Left lobe of liver (tissue), 2 donors: ENCODE results near the gene ITGB3. TPM values are rescaled to one million over a fixed set of nuclear protein-coding genes. Genes with fewer than 3 reads are reported as not detected.

Experiments
- ATAC-seq: fragments of 200-7000 bp; cut with Tn5 transposase; one replicate; pipeline ENCODE4 v1.9.1; 2020; ENCODE audit warnings: mild to moderate bottlenecking, moderate library complexity
- DNase-seq: peaks from one replicate; pipeline ENCODE4 v3.0.0-alpha.2; 2020; ENCODE audit warnings: low spot score
- total RNA-seq: library from RNA; stranded (reverse); gene quantifications from one replicate; pipeline ENCODE4 v1.2.1, GENCODE V29; 2021
- donor health status: DM: no; HTN: no; CAD: no; lungs with moderate emphysema.
- donor health status: DM: no; HTN: yes; CAD: no.

The ITGB3 gene
- total RNA-seq, 1 donor from 2014 or later: 5.0 TPM

- DNase-seq (no peak), ATAC-seq (no peak)
Measured at GRCh38 chr17:47274319-47275069, 20.9 kb downstream of the ITGB3 start.

- DNase-seq (peak; percentile 87), ATAC-seq (peak; percentile 90)
Measured at GRCh38 chr17:47275245-47275984, 21.8 kb downstream of the ITGB3 start.

- DNase-seq: no peak
- no peak for ATAC-seq
Measured at GRCh38 chr17:47276444-47276843, 22.8 kb downstream of the ITGB3 start.

- ATAC-seq (peak; percentile 74), DNase-seq (no peak)
Measured at GRCh38 chr17:47276868-47277267, 23.2 kb downstream of the ITGB3 start.

GRCh38 chr17:47277921-47278320 lies 24.3 kb downstream of the ITGB3 start:
- ATAC-seq: no peak
- no peak for DNase-seq

GRCh38 chr17:47278561-47278960 lies 24.9 kb downstream of the ITGB3 start:
- no peak for ATAC-seq
- DNase-seq: no peak

- DNase-seq: no peak
- peak; percentile 19 for ATAC-seq
Measured at GRCh38 chr17:47279062-47279801, 25.6 kb downstream of the ITGB3 start.

GRCh38 chr17:47280072-47280811 lies 26.6 kb downstream of the ITGB3 start:
- DNase-seq: no peak
- ATAC-seq: no peak

- ATAC-seq (no peak), DNase-seq (no peak)
Measured at GRCh38 chr17:47281216-47281615, 27.6 kb downstream of the ITGB3 start.

GRCh38 chr17:47285003-47285402 lies 31.4 kb downstream of the ITGB3 start:
- DNase-seq: no peak
- ATAC-seq: peak; percentile 75

GRCh38 chr17:47286198-47286914 lies 32.7 kb downstream of the ITGB3 start:
- ATAC-seq: no peak
- DNase-seq: no peak

- no peak for ATAC-seq
- DNase-seq: no peak
Measured at GRCh38 chr17:47287068-47287467, 33.4 kb downstream of the ITGB3 start.

- ATAC-seq (no peak), DNase-seq (no peak)
Measured at GRCh38 chr17:47287639-47288038, 34.0 kb downstream of the ITGB3 start.

- DNase-seq (no peak), ATAC-seq (no peak)
Measured at GRCh38 chr17:47288531-47289116, 35.0 kb downstream of the ITGB3 start.

- ATAC-seq (no peak), DNase-seq (no peak)
Measured at GRCh38 chr17:47289302-47289701, 35.7 kb downstream of the ITGB3 start.

GRCh38 chr17:47290870-47291241 lies 37.2 kb downstream of the ITGB3 start:
- no peak for ATAC-seq
- DNase-seq: no peak

GRCh38 chr17:47291242-47291873 lies 37.7 kb downstream of the ITGB3 start:
- ATAC-seq (peak; percentile 44), DNase-seq (no peak)

- DNase-seq (no peak), ATAC-seq (no peak)
Measured at GRCh38 chr17:47292206-47292605, 38.6 kb downstream of the ITGB3 start.

- DNase-seq: no peak
- no peak for ATAC-seq
Measured at GRCh38 chr17:47295037-47295873, 41.6 kb downstream of the ITGB3 start.
